Spleen (tissue), 11 donors: ENCODE results near the gene NPHS2. TPM values are rescaled to one million over a fixed set of nuclear protein-coding genes. Genes with fewer than 3 reads are reported as not detected.

Source experiments
- DNase-seq: peaks from one replicate; pipeline ENCODE4 v3.0.0-alpha.2; 2020
- H3K27ac ChIP-seq, 8 donors: fragments of 200-600 bp; sonication (generic) in 7 of 8; 1 replicate in 4 of 8; 2 replicates in 4 of 8; pipeline versions ENCODE4 v1.5.0 to v1.8.0; 2016 to 2021; ENCODE audit warnings: inconsistent platforms in 4 of 8, mild to moderate bottlenecking in 4 of 8, moderate library complexity in 1 of 8
- H3K27me3 ChIP-seq, 7 donors: fragments of 200-600 bp; sonication (generic) in 6 of 7; replicated peaks in 1 of 7; 1 replicate in 4 of 7; 2 replicates in 3 of 7; pipeline versions ENCODE4 v1.5.0 to v1.8.0; 2016 to 2021; ENCODE audit warnings: inconsistent platforms in 3 of 7, mild to moderate bottlenecking in 1 of 7
- H3K36me3 ChIP-seq, 6 donors: fragments of 200-600 bp; sonication (generic) in 5 of 6; 1 replicate in 4 of 6; 2 replicates in 2 of 6; pipeline versions ENCODE4 v1.5.0 to v1.8.0; 2016 to 2021; ENCODE audit warnings: inconsistent platforms in 2 of 6
- H3K4me1 ChIP-seq, 6 donors: fragments of 200-600 bp; sonication (generic) in 5 of 6; 1 replicate in 3 of 6; 2 replicates in 3 of 6; pipeline versions ENCODE4 v1.5.0 to v1.8.0; 2016 to 2021; ENCODE audit warnings: inconsistent platforms in 3 of 6
- H3K4me3 ChIP-seq, 8 donors: fragments of 200-600 bp; sonication (generic) in 7 of 8; 1 replicate in 4 of 8; 2 replicates in 4 of 8; pipeline versions ENCODE4 v1.5.0 to v1.8.0; 2016 to 2021; ENCODE audit warnings: inconsistent platforms in 4 of 8, mild to moderate bottlenecking in 4 of 8, moderate library complexity in 2 of 8
- H3K9me3 ChIP-seq, 8 donors: fragments of 200-600 bp; sonication (generic) in 7 of 8; 1 replicate in 4 of 8; 2 replicates in 4 of 8; pipeline versions ENCODE4 v1.5.0 to v1.8.0; 2016 to 2021; ENCODE audit warnings: inconsistent platforms in 4 of 8
- POLR2A ChIP-seq, 3 donors: fragments of 450-650 bp; IDR thresholded peaks; one replicate each; pipeline ENCODE4 v1.5.1; 2017; ENCODE audit warnings: antibody characterized with exemption in 3 of 3, mild to moderate bottlenecking in 1 of 3
- POLR2AphosphoS5 ChIP-seq, 3 donors: sonication (generic); formaldehyde crosslinking; IDR thresholded peaks; one replicate each; pipeline ENCODE4 v1.5.1; 2017; ENCODE audit warnings: antibody characterized with exemption in 3 of 3
- WGBS, 5 donors: extraction: QIAGEN DNeasy Blood & Tissue Kit in 3 of 5; methylation state at CpG; one replicate each; pipeline versions ENCODE4 v1.1.5 to v1.1.7; 2013 to 2018; 5-methylcytosine and 5-hydroxymethylcytosine counted together
- intact Hi-C: fragments of 100-400 bp; cut with DNase I; formaldehyde crosslinking; loops from one replicate; pipeline ENCODE4 v1.15.0; 2023; ENCODE audit warnings: low total_unique reads
- polyA plus RNA-seq, 3 donors: library from polyadenylated mRNA; stranded (reverse); fragments of 200-250 nt; gene quantifications; one replicate each; pipeline ENCODE4 v1.2.1, GENCODE V29; 2013
- total RNA-seq, 7 donors: library from RNA; depleted of rRNA in 3 of 7; stranded (reverse); fragments of >200 nt in 3 of 7; fragmentation: NEBNext Ultra II Directional in 4 of 7; extraction: Animal tissue kit (Norgen Biotek cat#: 25700) in 4 of 7; gene quantifications; one replicate each; pipeline versions ENCODE4 v1.1.0 to v1.2.1, GENCODE V29; 2016 to 2021
- TF ChIP-seq, protein P1 (sequence below), 11 experiments: fragments of 200-600 bp in 7 of 11; fragments of 450-650 bp in 4 of 11; sonication (generic) in 4 of 11; IDR thresholded peaks in 8 of 11; conservative IDR thresholded peaks in 3 of 11; 1 replicate in 7 of 11; 2 replicates in 4 of 11; pipeline versions ENCODE4 v1.4.0 to v1.8.0; 2016 to 2021; ENCODE audit warnings: antibody characterized with exemption in 11 of 11, inconsistent platforms in 4 of 11, mild to moderate bottlenecking in 1 of 11
- donor health status: healthy with polysubstance abuse.
- donor health status: DM: no; HTN: no; CAD: no; lungs with moderate emphysema.
- donor health status: DM: no; HTN: no; CAD: no.
- donor health status: Bipolar disorder and iron deficiency.
- donor health status: healthy.
- donor health status: DM: no; HTN: no; CAD: no.
- donor health status: DM: yes; HTN: yes; CAD: no.

NPHS2 gene
- total and polyA plus RNA-seq, 10 donors, result 0.06 to 0.20 TPM; not detected in 8

DNA sequence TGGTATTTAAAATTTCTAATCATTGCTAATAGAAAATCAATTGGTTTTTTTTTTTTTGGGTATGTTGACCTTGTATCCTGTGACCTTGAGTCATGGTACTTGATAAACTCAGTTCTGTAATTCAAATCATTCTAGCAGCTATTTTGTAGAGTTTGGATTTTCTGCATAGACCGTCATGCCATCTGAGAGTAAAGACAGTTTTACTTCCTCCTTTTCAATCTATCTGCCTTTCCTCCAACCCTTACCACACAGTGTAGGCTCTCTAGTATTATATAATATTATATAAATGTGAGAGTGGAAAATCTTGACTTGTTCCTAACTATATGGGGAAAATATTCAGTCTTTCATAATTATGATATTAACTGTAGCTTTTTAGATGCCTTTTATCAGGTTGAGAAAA is 22.9 kb upstream of the NPHS2 start:
- intact Hi-C loops, result no loop called here
- WGBS, 5 donors, result 15 to 27% (median 26%) methylated on average over 1 of the region's 1 CpG
- Histone ChIP-seq H3K36me3 (no peaks in the 10 kb centered on the region), H3K27ac (no peak overlapping the region), H3K27me3 (peaks cover 0 to 22% (median 0%) of the 10 kb centered on the region in 7 donors), H3K4me1 (no peaks in the 10 kb centered on the region), H3K9me3 (peaks cover 0 to 6% (median 0%) of the 10 kb centered on the region in 8 donors), H3K4me3 (no peak overlapping the region)
- no peak for DNase-seq
- TF ChIP-seq POLR2AphosphoS5 (IDR thresholded peaks at IDR 0.05), result no peak
- TF ChIP-seq, protein P1, sequence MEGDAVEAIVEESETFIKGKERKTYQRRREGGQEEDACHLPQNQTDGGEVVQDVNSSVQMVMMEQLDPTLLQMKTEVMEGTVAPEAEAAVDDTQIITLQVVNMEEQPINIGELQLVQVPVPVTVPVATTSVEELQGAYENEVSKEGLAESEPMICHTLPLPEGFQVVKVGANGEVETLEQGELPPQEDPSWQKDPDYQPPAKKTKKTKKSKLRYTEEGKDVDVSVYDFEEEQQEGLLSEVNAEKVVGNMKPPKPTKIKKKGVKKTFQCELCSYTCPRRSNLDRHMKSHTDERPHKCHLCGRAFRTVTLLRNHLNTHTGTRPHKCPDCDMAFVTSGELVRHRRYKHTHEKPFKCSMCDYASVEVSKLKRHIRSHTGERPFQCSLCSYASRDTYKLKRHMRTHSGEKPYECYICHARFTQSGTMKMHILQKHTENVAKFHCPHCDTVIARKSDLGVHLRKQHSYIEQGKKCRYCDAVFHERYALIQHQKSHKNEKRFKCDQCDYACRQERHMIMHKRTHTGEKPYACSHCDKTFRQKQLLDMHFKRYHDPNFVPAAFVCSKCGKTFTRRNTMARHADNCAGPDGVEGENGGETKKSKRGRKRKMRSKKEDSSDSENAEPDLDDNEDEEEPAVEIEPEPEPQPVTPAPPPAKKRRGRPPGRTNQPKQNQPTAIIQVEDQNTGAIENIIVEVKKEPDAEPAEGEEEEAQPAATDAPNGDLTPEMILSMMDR (IDR thresholded peaks at IDR 0.05 in 8 of 11, conservative IDR thresholded peaks at IDR 0.05 in 3 of 11), result no peak
- TF ChIP-seq POLR2A (IDR thresholded peaks at IDR 0.05), result no peak

DNA sequence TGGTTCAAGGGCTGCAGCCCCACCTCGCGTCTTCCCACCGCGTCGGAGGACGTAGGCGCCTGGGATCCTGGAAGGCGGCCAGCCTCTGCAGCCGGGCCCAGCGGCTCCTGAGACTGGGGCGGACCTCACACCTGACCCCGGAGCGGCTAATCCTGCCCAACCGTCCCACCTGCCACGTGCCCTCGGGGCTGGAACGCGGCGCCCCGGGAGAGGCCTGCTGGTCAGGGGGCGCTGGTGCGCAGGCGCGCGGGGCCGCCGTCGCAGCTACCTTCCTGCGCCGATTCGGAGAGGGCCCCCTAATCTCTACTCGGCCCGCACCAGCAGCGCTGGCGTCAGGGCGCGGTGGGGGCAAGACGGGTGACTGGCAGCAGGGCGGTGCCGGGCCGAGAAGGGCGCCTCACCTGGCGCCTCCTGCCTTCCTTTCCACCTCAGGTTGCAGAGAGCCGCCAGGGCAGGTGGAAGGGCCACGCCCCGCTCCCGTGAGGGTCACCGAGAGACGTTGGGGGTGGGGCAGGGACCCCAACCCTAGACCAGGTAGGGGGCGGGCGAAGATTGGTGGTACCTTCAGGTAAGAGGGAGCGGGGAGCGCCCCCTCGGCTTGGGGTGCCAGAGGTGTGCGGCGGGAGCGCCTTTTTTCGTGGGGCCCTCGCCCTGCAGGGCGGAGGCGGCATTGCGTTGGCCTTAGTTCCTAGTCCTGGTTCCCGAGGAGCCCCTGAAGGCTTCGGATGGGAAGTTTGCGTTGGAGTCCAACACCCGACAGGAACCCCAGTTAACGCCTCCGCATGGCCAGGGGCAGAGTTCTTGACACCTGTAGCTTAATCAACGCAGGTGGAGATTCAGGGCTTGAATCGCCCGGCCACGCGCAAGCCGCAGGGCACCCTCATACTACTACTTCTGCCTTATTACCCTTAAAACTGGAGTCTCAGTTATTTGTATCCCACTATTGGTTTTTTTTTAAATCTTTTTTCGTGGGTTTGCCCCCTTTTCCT is 16.1 kb upstream of the NPHS2 start, which contains the start of gene TDRD5:
TSS of gene TDRD5 (plus strand) at position 241 of the 989 bp plus-strand sequence. CDS start 784 bp downstream, outside the sequence.
- Histone ChIP-seq H3K4me1 (peaks cover 0 to 8% (median 2%) of the 10 kb centered on the region in 6 donors), H3K36me3 (no peaks in the 10 kb centered on the region), H3K4me3 (peak within 1 kb of the TSS in 4 of 8 donors; percentile 2 to 37 (median 9)), H3K9me3 (peaks cover 0 to 5% (median 0%) of the 10 kb centered on the region in 8 donors), H3K27me3 (peaks cover 0 to 69% (median 12%) of the 10 kb centered on the region in 7 donors), H3K27ac (no peak within 1 kb of the TSS)
- intact Hi-C loops, result no loop called here
- 19 to 42% (median 22%) methylated on average over 35 to 75 of the region's 75 CpGs for WGBS, 5 donors
- peak; percentile 71 for DNase-seq
- TF ChIP-seq POLR2AphosphoS5 (IDR thresholded peaks at IDR 0.05), result no peak

DNA sequence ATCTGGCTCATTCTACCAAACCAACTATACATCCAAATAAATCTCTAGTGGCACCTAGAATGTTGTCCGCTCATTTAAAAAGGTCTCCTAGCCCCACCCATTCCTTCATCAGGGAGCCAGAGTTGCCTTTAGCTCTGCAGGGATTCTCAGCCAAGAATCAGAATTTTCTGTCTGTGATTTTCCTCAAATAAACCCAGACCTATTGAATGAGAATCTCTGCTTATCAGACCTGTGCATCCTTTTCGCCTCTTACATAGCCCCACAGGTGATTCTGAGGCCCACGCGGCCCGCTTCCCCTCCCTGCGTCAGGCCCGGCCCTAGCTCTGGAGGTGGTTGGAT is 15.5 kb upstream of the NPHS2 start:
- no peak overlapping the region for H3K27ac ChIP-seq
- H3K4me3 ChIP-seq, result peak overlapping the region in 2 of 8 donors; percentile 13 to 37
- peaks cover 0 to 11% (median 4%) of the 10 kb centered on the region in 6 donors for H3K4me1 ChIP-seq
- intact Hi-C loops, result no loop called here
- DNase-seq, result no peak
- H3K36me3 ChIP-seq, result no peaks in the 10 kb centered on the region
- TF ChIP-seq, protein P1 (IDR thresholded peaks at IDR 0.05 in 8 of 11, conservative IDR thresholded peaks at IDR 0.05 in 3 of 11), result no peak
- TF ChIP-seq POLR2A (IDR thresholded peaks at IDR 0.05) (no peak), POLR2AphosphoS5 (IDR thresholded peaks at IDR 0.05) (no peak)
- H3K9me3 ChIP-seq, result peaks cover 0 to 5% (median 0%) of the 10 kb centered on the region in 8 donors
- peaks cover 0 to 69% (median 18%) of the 10 kb centered on the region in 7 donors for H3K27me3 ChIP-seq
- 26 to 57% (median 31%) methylated on average over 7 of the region's 7 CpGs for WGBS, 5 donors

DNA sequence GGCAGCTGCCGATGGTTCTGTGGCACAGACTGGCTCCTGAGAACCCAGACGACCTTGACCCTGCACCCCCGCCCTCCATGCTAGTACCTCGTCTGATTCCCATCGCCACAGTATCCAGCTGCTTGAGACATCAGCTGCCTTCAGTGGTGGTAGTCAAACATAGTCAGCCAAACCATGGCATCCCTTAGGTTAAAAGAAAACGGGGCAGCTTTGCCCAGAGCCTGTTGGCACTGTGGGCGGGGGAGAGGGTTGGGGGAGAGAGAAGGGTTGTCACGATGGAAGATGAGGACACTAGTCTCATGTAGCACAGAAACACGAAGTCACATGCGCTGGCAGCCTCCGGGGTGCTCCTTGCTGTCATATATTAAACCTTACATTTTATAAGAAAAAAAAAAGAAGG is 14.9 kb upstream of the NPHS2 start:
- no peaks in the 10 kb centered on the region for H3K36me3 ChIP-seq
- TF ChIP-seq POLR2A (IDR thresholded peaks at IDR 0.05) (no peak), POLR2AphosphoS5 (IDR thresholded peaks at IDR 0.05) (no peak)
- TF ChIP-seq, protein P1 (IDR thresholded peaks at IDR 0.05 in 8 of 11, conservative IDR thresholded peaks at IDR 0.05 in 3 of 11), result no peak
- peaks cover 0 to 14% (median 6%) of the 10 kb centered on the region in 6 donors for H3K4me1 ChIP-seq
- intact Hi-C loops, result no loop called here
- no peak overlapping the region for H3K4me3 ChIP-seq
- H3K27me3 ChIP-seq, result peaks cover 0 to 75% (median 21%) of the 10 kb centered on the region in 7 donors
- WGBS, 5 donors, result 82 to 89% (median 87%) methylated on average over 11 of the region's 11 CpGs
- peaks cover 0 to 5% (median 0%) of the 10 kb centered on the region in 8 donors for H3K9me3 ChIP-seq
- no peak overlapping the region for H3K27ac ChIP-seq
- no peak for DNase-seq
